Measurements from ENCODE around the gene FNDC3B.

Gene FNDC3B

DNA sequence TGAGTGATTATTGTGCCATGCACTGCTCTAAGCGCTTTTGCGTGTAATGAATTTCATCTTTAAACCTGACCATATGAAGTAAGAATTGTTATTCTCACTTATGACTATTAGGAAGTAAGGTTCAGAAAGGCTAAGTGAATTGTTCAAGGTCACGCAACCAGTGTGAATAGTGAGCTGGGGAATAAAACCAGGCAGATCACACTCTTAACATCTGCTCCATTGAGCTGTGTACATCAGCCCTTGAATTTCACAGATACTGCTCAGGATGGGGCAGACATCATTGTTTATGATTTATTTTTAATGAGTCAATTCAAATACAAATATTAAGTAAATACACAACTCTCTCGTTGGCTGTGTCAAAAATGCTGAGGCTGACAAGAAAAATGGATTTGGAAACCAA is 184.5 kb downstream of the FNDC3B start:
- DNase-seq (ENCODE audit: insufficient read length, low spot score) = no peak
- no peak for FAIRE-seq
- no peak for TF ChIP-seq CTCF (IDR thresholded peaks at IDR 0.05; ENCODE audit: insufficient read depth, missing control alignments)

GRCh38 chr3:172224560-172225214 is 185.3 kb downstream of the FNDC3B start:
- DNase-seq (ENCODE audit: insufficient read length, low spot score) (no peak), FAIRE-seq (no peak)
- TF ChIP-seq CTCF (IDR thresholded peaks at IDR 0.05; ENCODE audit: insufficient read depth, missing control alignments) = no peak

- TF ChIP-seq CTCF (IDR thresholded peaks at IDR 0.05; ENCODE audit: insufficient read depth, missing control alignments) = no peak
- FAIRE-seq (no peak), DNase-seq (ENCODE audit: insufficient read length, low spot score) (no peak)
Measured at GRCh38 chr3:172225215-172225707, 185.9 kb downstream of the FNDC3B start.

- no peak for TF ChIP-seq CTCF (IDR thresholded peaks at IDR 0.05; ENCODE audit: insufficient read depth, missing control alignments)
- FAIRE-seq (no peak), DNase-seq (ENCODE audit: insufficient read length, low spot score) (no peak)
Measured at GRCh38 chr3:172226831-172227230, 187.5 kb downstream of the FNDC3B start.

DNA sequence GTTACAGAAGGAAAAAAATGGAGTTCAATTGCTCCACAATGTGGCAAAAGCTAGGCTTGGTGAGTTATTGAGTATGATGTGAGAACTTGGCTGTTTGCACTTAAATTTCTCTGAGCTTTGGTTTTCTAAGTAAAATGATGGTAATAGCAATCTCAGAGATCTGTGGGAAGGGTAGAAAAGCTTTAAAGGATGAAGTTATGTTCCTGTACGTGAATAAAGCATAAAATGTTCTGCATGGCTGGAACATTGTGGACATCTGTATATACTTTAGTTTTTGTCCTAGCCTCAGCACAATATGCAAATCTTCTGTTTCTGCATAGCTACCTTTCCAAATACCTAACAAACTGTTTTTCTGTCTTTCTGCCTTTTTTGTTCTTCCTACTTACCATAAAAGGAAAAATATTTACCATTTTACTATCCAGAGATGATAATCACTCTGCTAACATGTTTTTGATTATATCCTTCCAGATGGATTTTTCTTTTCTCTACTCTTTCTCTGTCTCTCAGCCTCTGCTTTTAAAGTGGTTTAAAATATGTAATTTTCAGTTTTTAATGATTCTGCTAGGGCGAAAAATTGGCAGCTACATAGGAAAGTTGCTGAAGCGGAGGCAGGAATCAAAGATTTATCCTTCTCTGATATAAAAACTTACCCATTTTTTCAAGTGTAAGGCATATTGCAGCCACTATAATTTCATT is 188.1 kb downstream of the FNDC3B start:
- no peak for TF ChIP-seq CTCF (IDR thresholded peaks at IDR 0.05; ENCODE audit: insufficient read depth, missing control alignments)
- DNase-seq (ENCODE audit: insufficient read length, low spot score) = no peak
- no peak for FAIRE-seq

GRCh38 chr3:172228036-172228415 is 188.6 kb downstream of the FNDC3B start:
- DNase-seq (ENCODE audit: insufficient read length, low spot score) = no peak
- no peak for TF ChIP-seq CTCF (IDR thresholded peaks at IDR 0.05; ENCODE audit: insufficient read depth, missing control alignments)
- FAIRE-seq = no peak

GRCh38 chr3:172229462-172229861 is 190.1 kb downstream of the FNDC3B start:
- FAIRE-seq (no peak), DNase-seq (ENCODE audit: insufficient read length, low spot score) (no peak)
- no peak for TF ChIP-seq CTCF (IDR thresholded peaks at IDR 0.05; ENCODE audit: insufficient read depth, missing control alignments)
